Measurements from ENCODE around the gene INSYN2B.
"Not testable (repeated sequence)": the region's sequence is repeated elsewhere in the genome, so short reads cannot be mapped to it uniquely, and the experiment has no call there.

Gene INSYN2B

GRCh38 chr5:169970911-169971765, 9.2 kb downstream of the INSYN2B start:
- no peak for DNase-seq

GRCh38 chr5:169970339-169970738, 10.0 kb downstream of the INSYN2B start:
- DNase-seq = no peak

- DNase-seq = no peak
Measured at GRCh38 chr5:169964246-169964645, 16.0 kb downstream of the INSYN2B start.

GRCh38 chr5:169960659-169961058, 19.6 kb downstream of the INSYN2B start:
- no peak for DNase-seq

- DNase-seq = no peak
Measured at GRCh38 chr5:169958278-169958677, 22.0 kb downstream of the INSYN2B start.

GRCh38 chr5:169956756-169957155, 23.5 kb downstream of the INSYN2B start:
- no peak for DNase-seq

GRCh38 chr5:169956126-169956525, 24.2 kb downstream of the INSYN2B start:
- DNase-seq = no peak

- no peak for DNase-seq
Measured at GRCh38 chr5:169954786-169955185, 25.5 kb downstream of the INSYN2B start.

GRCh38 chr5:169953196-169953595, 27.1 kb downstream of the INSYN2B start:
- DNase-seq = not testable (repeated sequence)

- DNase-seq = no peak
Measured at GRCh38 chr5:169950333-169950732, 30.0 kb downstream of the INSYN2B start.

GRCh38 chr5:169946743-169947295, 33.5 kb downstream of the INSYN2B start:
- DNase-seq = no peak

- DNase-seq = no peak
Measured at GRCh38 chr5:169945831-169946261, 34.4 kb downstream of the INSYN2B start.

- DNase-seq = no peak
Measured at GRCh38 chr5:169944922-169945680, 35.2 kb downstream of the INSYN2B start.

GRCh38 chr5:169944115-169944514, 36.2 kb downstream of the INSYN2B start:
- DNase-seq = no peak

GRCh38 chr5:169943026-169943425, 37.3 kb downstream of the INSYN2B start:
- no peak for DNase-seq

- DNase-seq = no peak
Measured at GRCh38 chr5:169942181-169942580, 38.1 kb downstream of the INSYN2B start.

- no peak for DNase-seq
Measured at GRCh38 chr5:169941542-169941941, 38.8 kb downstream of the INSYN2B start.

GRCh38 chr5:169939731-169940130, 40.6 kb downstream of the INSYN2B start:
- DNase-seq = no peak

- no peak for DNase-seq
Measured at GRCh38 chr5:169938439-169938838, 41.9 kb downstream of the INSYN2B start.

GRCh38 chr5:169935762-169936161, 44.5 kb downstream of the INSYN2B start:
- DNase-seq = no peak

GRCh38 chr5:169934990-169935389, 45.3 kb downstream of the INSYN2B start:
- no peak for DNase-seq

- no peak for DNase-seq
Measured at GRCh38 chr5:169933616-169934015, 46.7 kb downstream of the INSYN2B start.

GRCh38 chr5:169933127-169933526, 47.2 kb downstream of the INSYN2B start:
- no peak for DNase-seq

GRCh38 chr5:169923988-169924387, 56.3 kb downstream of the INSYN2B start:
- DNase-seq = no peak
